ENCODE results near the gene KY. TPM values are rescaled to one million over a fixed set of nuclear protein-coding genes. Genes with fewer than 3 reads are reported as not detected.

The KY gene
- polyA plus RNA-seq, 1 donor (not counting 4 experiments of a cell fraction or from before 2014, with no cell fraction given) = not detected

GRCh38 chr3:134620476-134621115, 30.2 kb downstream of the KY start:
- DNase-seq (ENCODE audit: low read depth, low spot score) = no peak
- FAIRE-seq = no peak
- Histone ChIP-seq H4K20me1 (ENCODE audit: control insufficient read depth, extremely low read depth, insufficient read depth, low read length) (no peaks in the 10 kb centered on the region), H3K9me1 (ENCODE audit: control insufficient read depth, extremely low read depth, insufficient read depth, low read length) (no peaks in the 10 kb centered on the region), H3K4me1 (ENCODE audit: control insufficient read depth, extremely low read depth, insufficient read depth, low read length) (no peaks in the 10 kb centered on the region), H2AFZ (ENCODE audit: control insufficient read depth, low read length) (no peak overlapping the region), H3K27ac (ENCODE audit: control insufficient read depth, insufficient read depth, low read length) (no peak overlapping the region), H3K36me3 (ENCODE audit: control insufficient read depth in 2 of 2, extremely low read depth in 1 of 2, insufficient read depth in 2 of 2, low read length in 2 of 2) (no peaks in the 10 kb centered on the region), H3K27me3 (ENCODE audit: control insufficient read depth, extremely low read depth, insufficient read depth, low read length) (peaks cover 7% of the 10 kb centered on the region), H3K4me3 (ENCODE audit: control insufficient read depth in 2 of 3, extremely low read depth in 1 of 3, insufficient read depth in 2 of 3, low read depth in 1 of 3, low read length in 3 of 3) (no peak overlapping the region), H3K9me3 (ENCODE audit: control insufficient read depth, low read depth, low read length) (no peaks in the 10 kb centered on the region), H3K4me2 (ENCODE audit: control insufficient read depth, extremely low read depth, insufficient read depth, low read depth, low read length) (no peak overlapping the region), H3K79me2 (ENCODE audit: control insufficient read depth, insufficient read depth, low read length) (no peaks in the 10 kb centered on the region), H3K9ac (ENCODE audit: control insufficient read depth, extremely low read depth, insufficient read depth, low read length) (no peak overlapping the region)
- dilution Hi-C loops (cut with MboI; ENCODE audit: extremely low pct_ligation_motif_present, low sequenced_read_pairs) = no loop called here
- TF ChIP-seq EZH2 (IDR thresholded peaks at IDR 0.05; ENCODE audit: low read length) = no peak

GRCh38 chr3:134619884-134620445, 30.9 kb downstream of the KY start:
- Histone ChIP-seq H3K9ac (ENCODE audit: control insufficient read depth, extremely low read depth, insufficient read depth, low read length) (no peak overlapping the region), H3K9me1 (ENCODE audit: control insufficient read depth, extremely low read depth, insufficient read depth, low read length) (no peaks in the 10 kb centered on the region), H2AFZ (ENCODE audit: control insufficient read depth, low read length) (no peak overlapping the region), H3K79me2 (ENCODE audit: control insufficient read depth, insufficient read depth, low read length) (no peaks in the 10 kb centered on the region), H3K4me3 (ENCODE audit: control insufficient read depth in 2 of 3, extremely low read depth in 1 of 3, insufficient read depth in 2 of 3, low read depth in 1 of 3, low read length in 3 of 3) (no peak overlapping the region), H3K4me2 (ENCODE audit: control insufficient read depth, extremely low read depth, insufficient read depth, low read depth, low read length) (no peak overlapping the region), H3K27ac (ENCODE audit: control insufficient read depth, insufficient read depth, low read length) (no peak overlapping the region), H3K27me3 (ENCODE audit: control insufficient read depth, extremely low read depth, insufficient read depth, low read length) (peaks cover 7% of the 10 kb centered on the region), H3K4me1 (ENCODE audit: control insufficient read depth, extremely low read depth, insufficient read depth, low read length) (no peaks in the 10 kb centered on the region), H4K20me1 (ENCODE audit: control insufficient read depth, extremely low read depth, insufficient read depth, low read length) (no peaks in the 10 kb centered on the region), H3K9me3 (ENCODE audit: control insufficient read depth, low read depth, low read length) (no peaks in the 10 kb centered on the region), H3K36me3 (ENCODE audit: control insufficient read depth in 2 of 2, extremely low read depth in 1 of 2, insufficient read depth in 2 of 2, low read length in 2 of 2) (no peaks in the 10 kb centered on the region)
- DNase-seq (ENCODE audit: low read depth, low spot score) (no peak), FAIRE-seq (no peak)
- TF ChIP-seq EZH2 (IDR thresholded peaks at IDR 0.05; ENCODE audit: low read length) (no peak), CTCF (optimal IDR thresholded peaks at IDR 0.05 in 1 of 3, IDR thresholded peaks at IDR 0.05 in 1 of 3, conservative IDR thresholded peaks at IDR 0.05 in 1 of 3; ENCODE audit: extremely low read depth in 1 of 3, insufficient read depth in 2 of 3, low read length in 3 of 3) (no peak)
- dilution Hi-C loops (cut with MboI; ENCODE audit: extremely low pct_ligation_motif_present, low sequenced_read_pairs) = no loop called here

- Histone ChIP-seq H4K20me1 (ENCODE audit: control insufficient read depth, extremely low read depth, insufficient read depth, low read length) (no peaks in the 10 kb centered on the region), H3K27ac (ENCODE audit: control insufficient read depth, insufficient read depth, low read length) (no peak overlapping the region), H3K79me2 (ENCODE audit: control insufficient read depth, insufficient read depth, low read length) (no peaks in the 10 kb centered on the region), H3K4me3 (ENCODE audit: control insufficient read depth in 2 of 3, extremely low read depth in 1 of 3, insufficient read depth in 2 of 3, low read depth in 1 of 3, low read length in 3 of 3) (no peak overlapping the region), H2AFZ (ENCODE audit: control insufficient read depth, low read length) (no peak overlapping the region), H3K9me3 (ENCODE audit: control insufficient read depth, low read depth, low read length) (no peaks in the 10 kb centered on the region), H3K27me3 (ENCODE audit: control insufficient read depth, extremely low read depth, insufficient read depth, low read length) (peaks cover 7% of the 10 kb centered on the region), H3K4me2 (ENCODE audit: control insufficient read depth, extremely low read depth, insufficient read depth, low read depth, low read length) (no peak overlapping the region), H3K36me3 (ENCODE audit: control insufficient read depth in 2 of 2, extremely low read depth in 1 of 2, insufficient read depth in 2 of 2, low read length in 2 of 2) (no peaks in the 10 kb centered on the region), H3K9me1 (ENCODE audit: control insufficient read depth, extremely low read depth, insufficient read depth, low read length) (no peaks in the 10 kb centered on the region), H3K4me1 (ENCODE audit: control insufficient read depth, extremely low read depth, insufficient read depth, low read length) (no peaks in the 10 kb centered on the region), H3K9ac (ENCODE audit: control insufficient read depth, extremely low read depth, insufficient read depth, low read length) (no peak overlapping the region)
- TF ChIP-seq CTCF (optimal IDR thresholded peaks at IDR 0.05 in 1 of 3, IDR thresholded peaks at IDR 0.05 in 1 of 3, conservative IDR thresholded peaks at IDR 0.05 in 1 of 3; ENCODE audit: extremely low read depth in 1 of 3, insufficient read depth in 2 of 3, low read length in 3 of 3) (no peak), EZH2 (IDR thresholded peaks at IDR 0.05; ENCODE audit: low read length) (no peak)
- FAIRE-seq = no peak
- dilution Hi-C loops (cut with MboI; ENCODE audit: extremely low pct_ligation_motif_present, low sequenced_read_pairs) = no loop called here
- DNase-seq (ENCODE audit: low read depth, low spot score) = no peak
Observed at GRCh38 chr3:134619301-134619615, 31.6 kb downstream of the KY start.

All from keratinocyte (primary cell).